22Rv1 (cell line): ENCODE data around the gene TSPYL6.

Experiments
- H3K27ac ChIP-seq: fragments of 450-650 bp; 2 replicates; pipeline ENCODE4 v1.5.1; 2017
- CTCF ChIP-seq: fragments of 450-650 bp; IDR thresholded peaks from 2 replicates; pipeline ENCODE4 v1.5.1; 2017; ENCODE audit warnings: mild to moderate bottlenecking
- ZFX ChIP-seq: fragments of 450-650 bp; IDR thresholded peaks from 2 replicates; pipeline ENCODE4 v1.6.1; 2017; ENCODE audit warnings: antibody characterized with exemption, borderline replicate concordance

The TSPYL6 gene

GRCh38 chr2:54237428-54237827, 18.6 kb downstream of the TSPYL6 start:
- TF ChIP-seq CTCF (no peak), ZFX (no peak)
- no peak overlapping the region for H3K27ac ChIP-seq

- TF ChIP-seq CTCF, result no peak
- TF ChIP-seq ZFX, result no peak
These were observed 22.0 kb downstream of the TSPYL6 start for GRCh38 chr2:54233832-54234649.

GRCh38 chr2:54228945-54229344, 27.1 kb downstream of the TSPYL6 start:
- no peak for TF ChIP-seq ZFX
- no peak for TF ChIP-seq CTCF

More at GRCh38 chr2:54233832-54234649, 22.0 kb downstream of the TSPYL6 start:
- no peak overlapping the region for H3K27ac ChIP-seq

GRCh38 chr2:54227798-54228197, 28.2 kb downstream of the TSPYL6 start:
- TF ChIP-seq ZFX, result no peak
- no peak for TF ChIP-seq CTCF
- H3K27ac ChIP-seq, result no peak overlapping the region

More at GRCh38 chr2:54228945-54229344, 27.1 kb downstream of the TSPYL6 start:
- H3K27ac ChIP-seq, result no peak overlapping the region

GRCh38 chr2:54226260-54226659, 29.8 kb downstream of the TSPYL6 start:
- H3K27ac ChIP-seq, result no peak overlapping the region
- no peak for TF ChIP-seq ZFX
- no peak for TF ChIP-seq CTCF

GRCh38 chr2:54224997-54225396, 31.0 kb downstream of the TSPYL6 start:
- no peak overlapping the region for H3K27ac ChIP-seq

More at GRCh38 chr2:54224997-54225396, 31.0 kb downstream of the TSPYL6 start:
- TF ChIP-seq CTCF, result no peak
- TF ChIP-seq ZFX, result no peak
